ENCODE results near the gene CRIM1. TPM values are rescaled to one million over a fixed set of nuclear protein-coding genes. Genes with fewer than 3 reads are reported as not detected.

The CRIM1 gene
- total RNA-seq, 2 donors from 2014 or later = 55.7 to 90.7 TPM

DNA sequence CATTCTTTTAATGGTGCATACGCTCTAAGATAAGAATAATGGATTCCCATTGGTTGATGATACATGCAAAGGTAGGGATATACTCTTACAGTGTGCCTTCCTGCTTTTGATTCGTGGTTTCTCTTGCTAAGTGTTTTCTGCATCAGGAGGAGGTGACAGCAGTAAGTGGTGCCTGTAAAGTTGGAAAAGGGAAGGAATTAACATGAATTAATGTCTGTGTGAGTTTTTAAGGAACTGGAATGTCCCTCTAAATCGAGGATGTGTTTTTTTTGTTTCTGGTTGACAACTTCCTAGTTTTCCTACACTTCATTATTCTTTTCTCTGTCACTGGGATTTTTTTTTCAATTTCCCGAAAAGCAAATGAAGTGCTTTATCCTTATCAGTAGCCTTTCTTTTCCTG is 54.4 kb downstream of the CRIM1 start:
- H3K9me3 ChIP-seq = no peaks in the 10 kb centered on the region
- H3K9ac ChIP-seq (ENCODE audit: low read depth in 2 of 2, low read length in 2 of 2) = no peak overlapping the region
- no peak overlapping the region for H3K27ac ChIP-seq
- TF ChIP-seq, protein P1, sequence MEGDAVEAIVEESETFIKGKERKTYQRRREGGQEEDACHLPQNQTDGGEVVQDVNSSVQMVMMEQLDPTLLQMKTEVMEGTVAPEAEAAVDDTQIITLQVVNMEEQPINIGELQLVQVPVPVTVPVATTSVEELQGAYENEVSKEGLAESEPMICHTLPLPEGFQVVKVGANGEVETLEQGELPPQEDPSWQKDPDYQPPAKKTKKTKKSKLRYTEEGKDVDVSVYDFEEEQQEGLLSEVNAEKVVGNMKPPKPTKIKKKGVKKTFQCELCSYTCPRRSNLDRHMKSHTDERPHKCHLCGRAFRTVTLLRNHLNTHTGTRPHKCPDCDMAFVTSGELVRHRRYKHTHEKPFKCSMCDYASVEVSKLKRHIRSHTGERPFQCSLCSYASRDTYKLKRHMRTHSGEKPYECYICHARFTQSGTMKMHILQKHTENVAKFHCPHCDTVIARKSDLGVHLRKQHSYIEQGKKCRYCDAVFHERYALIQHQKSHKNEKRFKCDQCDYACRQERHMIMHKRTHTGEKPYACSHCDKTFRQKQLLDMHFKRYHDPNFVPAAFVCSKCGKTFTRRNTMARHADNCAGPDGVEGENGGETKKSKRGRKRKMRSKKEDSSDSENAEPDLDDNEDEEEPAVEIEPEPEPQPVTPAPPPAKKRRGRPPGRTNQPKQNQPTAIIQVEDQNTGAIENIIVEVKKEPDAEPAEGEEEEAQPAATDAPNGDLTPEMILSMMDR (IDR thresholded peaks at IDR 0.05) = no peak
- intact Hi-C loops (cut with DNase I) = no loop called here
- no peaks in the 10 kb centered on the region for H3K27me3 ChIP-seq
- no peak for DNase-seq
- H3K4me3 ChIP-seq = no peak overlapping the region
- H3K36me3 ChIP-seq = no peaks in the 10 kb centered on the region
- no peaks in the 10 kb centered on the region for H3K4me1 ChIP-seq

DNA sequence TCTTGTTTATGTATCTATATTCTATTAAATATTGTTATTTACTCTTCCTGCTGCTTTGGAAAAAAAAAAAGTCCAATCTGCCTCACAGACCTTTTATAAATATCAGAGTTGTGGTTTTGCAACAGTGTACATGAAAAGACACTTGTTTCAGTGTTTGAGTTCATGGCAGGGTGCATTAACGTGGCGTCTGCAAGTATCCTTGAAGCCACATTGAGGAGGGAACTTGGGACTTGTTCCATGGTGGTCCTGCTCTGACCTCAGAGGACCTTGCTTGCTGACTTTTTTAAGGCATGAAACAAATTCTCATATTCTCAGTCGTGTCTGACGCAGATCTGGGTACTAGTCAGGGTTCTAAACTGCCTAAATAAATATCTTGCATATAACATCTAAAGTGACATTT is 55.1 kb downstream of the CRIM1 start:
- no peaks in the 10 kb centered on the region for H3K9me3 ChIP-seq
- intact Hi-C loops (cut with DNase I) = no loop called here
- H3K4me3 ChIP-seq = no peak overlapping the region
- TF ChIP-seq, protein P1 (IDR thresholded peaks at IDR 0.05) = no peak
- H3K27me3 ChIP-seq = no peaks in the 10 kb centered on the region
- H3K4me1 ChIP-seq = no peaks in the 10 kb centered on the region
- DNase-seq = no peak
- no peak overlapping the region for H3K27ac ChIP-seq
- H3K36me3 ChIP-seq = no peaks in the 10 kb centered on the region
- no peak overlapping the region for H3K9ac ChIP-seq (ENCODE audit: low read depth in 2 of 2, low read length in 2 of 2)

DNA sequence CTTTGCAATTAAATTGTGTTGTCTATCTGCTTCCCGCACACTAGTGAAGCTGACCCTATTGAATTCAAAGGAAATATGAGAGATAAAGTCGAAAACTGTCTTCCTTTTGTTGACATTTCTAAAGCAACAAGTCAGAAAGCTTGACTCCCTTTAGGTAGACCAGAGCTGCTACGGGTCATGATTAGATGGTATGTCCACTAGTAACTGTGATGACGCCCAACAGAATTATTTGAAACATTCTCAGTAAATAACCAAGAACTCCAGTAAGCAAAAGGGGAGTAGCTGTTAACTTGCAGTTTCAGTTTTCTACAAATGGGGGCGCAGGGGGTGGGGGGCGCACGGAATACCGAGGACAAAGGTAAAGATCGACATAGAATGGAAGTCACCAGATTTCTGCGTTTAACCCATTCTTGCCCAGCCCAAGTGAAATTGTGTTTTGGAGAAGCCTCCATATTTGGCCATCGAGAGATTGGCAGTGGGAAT is 56.4 kb downstream of the CRIM1 start:
- TF ChIP-seq, protein P1 (IDR thresholded peaks at IDR 0.05) = no peak
- Histone ChIP-seq H3K27ac (no peak overlapping the region), H3K36me3 (no peaks in the 10 kb centered on the region), H3K4me3 (no peak overlapping the region), H3K27me3 (no peaks in the 10 kb centered on the region), H3K9ac (ENCODE audit: low read depth in 2 of 2, low read length in 2 of 2) (no peak overlapping the region), H3K4me1 (no peaks in the 10 kb centered on the region), H3K9me3 (no peaks in the 10 kb centered on the region)
- intact Hi-C loops (cut with DNase I) = no loop called here
- DNase-seq = no peak

DNA sequence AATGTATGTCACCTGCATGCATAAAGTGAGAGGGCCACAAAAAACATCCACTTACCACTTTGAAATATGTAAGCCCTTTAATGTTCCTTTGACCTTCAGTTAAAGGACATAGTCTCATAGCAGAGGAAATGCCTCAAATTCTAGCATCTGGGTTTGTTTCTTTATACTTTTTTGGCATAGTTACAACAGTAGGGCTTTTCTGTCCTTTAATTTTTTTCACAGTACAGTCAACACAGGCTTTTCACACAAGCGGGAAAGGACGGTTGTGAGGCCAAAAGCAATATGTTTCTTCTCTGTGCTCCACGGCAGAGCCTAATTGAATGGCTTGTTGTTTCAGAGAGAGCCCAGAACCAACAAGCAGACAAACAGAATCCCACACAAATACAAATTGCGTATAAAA is 57.6 kb downstream of the CRIM1 start:
- Histone ChIP-seq H3K4me1 (no peaks in the 10 kb centered on the region), H3K36me3 (no peaks in the 10 kb centered on the region), H3K4me3 (no peak overlapping the region), H3K9ac (ENCODE audit: low read depth in 2 of 2, low read length in 2 of 2) (no peak overlapping the region), H3K27me3 (no peaks in the 10 kb centered on the region), H3K9me3 (no peaks in the 10 kb centered on the region), H3K27ac (no peak overlapping the region)
- intact Hi-C loops (cut with DNase I) = no loop called here
- TF ChIP-seq, protein P1 (IDR thresholded peaks at IDR 0.05) = no peak
- DNase-seq = no peak

DNA sequence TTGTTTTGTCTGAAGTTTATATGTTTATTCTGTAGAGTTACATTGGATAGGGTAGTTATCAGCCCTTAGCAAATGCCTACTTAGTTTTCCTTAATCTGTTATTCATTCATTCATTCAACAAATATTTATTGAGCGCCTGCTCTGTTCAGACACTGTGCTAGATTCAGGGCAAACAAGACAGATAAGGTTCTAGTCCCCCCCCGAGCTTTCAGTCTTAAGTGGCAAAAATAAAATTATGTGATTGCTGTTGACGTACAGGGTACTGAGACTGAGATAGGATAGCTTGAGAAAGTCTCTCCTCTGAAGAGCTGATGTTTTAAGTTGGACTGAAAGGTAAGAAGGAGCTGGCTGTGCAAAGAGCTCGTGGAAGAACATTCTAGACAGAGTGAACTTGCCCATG is 58.7 kb downstream of the CRIM1 start:
- intact Hi-C loops (cut with DNase I) = no loop called here
- H3K4me1 ChIP-seq = no peaks in the 10 kb centered on the region
- H3K4me3 ChIP-seq = no peak overlapping the region
- no peaks in the 10 kb centered on the region for H3K36me3 ChIP-seq
- no peaks in the 10 kb centered on the region for H3K9me3 ChIP-seq
- TF ChIP-seq, protein P1 (IDR thresholded peaks at IDR 0.05) = no peak
- H3K9ac ChIP-seq (ENCODE audit: low read depth in 2 of 2, low read length in 2 of 2) = no peak overlapping the region
- DNase-seq = no peak
- H3K27me3 ChIP-seq = no peaks in the 10 kb centered on the region
- H3K27ac ChIP-seq = no peak overlapping the region
